HCT116 (cell line): ENCODE data around the gene ROR2. TPM values are rescaled to one million over a fixed set of nuclear protein-coding genes. Genes with fewer than 3 reads are reported as not detected.

Source experiments
- ATAC-seq: fragments of 200-7000 bp; cut with Tn5 transposase; 2 replicates; pipeline ENCODE4 v1.9.1; 2020; ENCODE audit warnings: mild to moderate bottlenecking, moderate library complexity
- BruUV-seq: library from RNA; stranded (reverse); fragments of 400-500 nt; replicated peaks from 2 replicates; lab custom pipeline; 2021; lab: Mats Ljungman, UMichigan
- CTCF ChIA-PET: fragments of 300-600 bp; sonication (Branson Sonifier 250); formaldehyde crosslinking; loops from one replicate; lab custom pipeline; 2021; ENCODE audit warnings: antibody characterized with exemption; lab: Charles Lee
- POLR2A ChIA-PET: fragments of 300-600, 350-600 bp; sonication (Branson Sonifier 250); formaldehyde crosslinking; loops from one replicate; lab custom pipeline; 2021; ENCODE audit warnings: antibody characterized with exemption; lab: Charles Lee
- RAD21 ChIA-PET, 2 experiments: fragments of 300-600 bp; sonication (Branson Sonifier 250); formaldehyde crosslinking; loops; one replicate each; lab custom pipeline; 2023; ENCODE audit warnings: low total read pairs in 2 of 2; ENCODE audit not compliant: uncharacterized antibody in 2 of 2, unreplicated experiment in 2 of 2, low non-redundant PET in 1 of 2; lab: Charles Lee
- DNase-seq: peaks from one replicate; pipeline ENCODE4 v3.0.0-alpha.2; 2010; ENCODE audit warnings: low read depth, low spot score
- H2AFZ ChIP-seq: fragments of 200-600 bp; shearing (Covaris generic), sonication (generic); 2 replicates; pipeline ENCODE4 v1.6.1; 2017; ENCODE audit warnings: low read depth, mixed run types, mixed read lengths, antibody characterized with exemption, low read length; ENCODE audit not compliant: poor library complexity, severe bottlenecking
- H3K27ac ChIP-seq: 2 replicates; pipeline ENCODE4 v1.5.1; 2012; ENCODE audit warnings: low read depth, low read length
- H3K27me3 ChIP-seq: fragments of 200-600 bp; sonication (generic); 2 replicates; pipeline ENCODE4 v1.6.1; 2016; ENCODE audit warnings: mixed run types, low read length, mixed read lengths; ENCODE audit not compliant: insufficient read depth
- H3K36me3 ChIP-seq, 2 experiments: fragments of 200-500 bp in 1 of 2; fragments of 200-600 bp in 1 of 2; sonication (Bioruptor generic) in 1 of 2; sonication (generic) in 1 of 2; 2 replicates each; pipeline versions ENCODE4 v1.5.1 to v1.6.1; 2014 to 2016; ENCODE audit warnings: low read length in 2 of 2, inconsistent platforms in 1 of 2, mixed read lengths in 1 of 2, mixed run types in 1 of 2; ENCODE audit not compliant: insufficient read depth in 2 of 2, control insufficient read depth in 1 of 2
- H3K4me1 ChIP-seq, 2 experiments: fragments of 200-600 bp in 1 of 2; sonication (generic) in 1 of 2; 2 replicates each; pipeline versions ENCODE4 v1.5.1 to v1.6.1; 2012 to 2017; ENCODE audit warnings: low read length in 2 of 2, inconsistent platforms in 1 of 2, mild to moderate bottlenecking in 1 of 2, mixed read lengths in 1 of 2, mixed run types in 1 of 2, moderate library complexity in 1 of 2; ENCODE audit not compliant: insufficient read depth in 2 of 2, control insufficient read depth in 1 of 2
- H3K4me2 ChIP-seq: fragments of 200-600 bp; sonication (generic); 2 replicates; pipeline ENCODE4 v1.6.1; 2017; ENCODE audit warnings: mixed run types, low read length, mixed read lengths
- H3K4me3 ChIP-seq, 2 experiments: fragments of 200-600 bp in 1 of 2; sonication (generic) in 1 of 2; replicated peaks in 1 of 2; 2 replicates each; pipeline ENCODE4 v1.5.1; 2011 to 2016; ENCODE audit warnings: low read length in 2 of 2, control low read depth in 1 of 2, low read depth in 1 of 2, mild to moderate bottlenecking in 1 of 2, mixed read lengths in 1 of 2, mixed run types in 1 of 2
- H3K79me2 ChIP-seq: fragments of 200-600 bp; sonication (generic); 2 replicates; pipeline ENCODE4 v1.6.1; 2017; ENCODE audit warnings: mild to moderate bottlenecking, mixed run types, low read length, moderate library complexity, mixed read lengths; ENCODE audit not compliant: insufficient read depth
- H3K9ac ChIP-seq: fragments of 200-600 bp; sonication (generic); 2 replicates; pipeline ENCODE4 v1.6.1; 2016; ENCODE audit warnings: low read length, mixed read lengths
- H3K9me2 ChIP-seq: fragments of 200-600 bp; sonication (generic), shearing (Covaris generic); 2 replicates; pipeline ENCODE4 v1.6.1; 2017; ENCODE audit warnings: mixed run types, mild to moderate bottlenecking, moderate library complexity; ENCODE audit not compliant: insufficient read depth
- H3K9me3 ChIP-seq, 2 experiments: fragments of 200-500 bp in 1 of 2; fragments of 200-600 bp in 1 of 2; sonication (Bioruptor generic) in 1 of 2; sonication (generic) in 1 of 2; 2 replicates each; pipeline ENCODE4 v1.6.1; 2014 to 2017; ENCODE audit warnings: low read length in 2 of 2, mixed read lengths in 2 of 2, inconsistent platforms in 1 of 2, low read depth in 1 of 2, mild to moderate bottlenecking in 1 of 2, mixed run types in 1 of 2, moderate library complexity in 1 of 2; ENCODE audit not compliant: control insufficient read depth in 1 of 2, insufficient read depth in 1 of 2
- H4K20me1 ChIP-seq: fragments of 200-600 bp; sonication (generic), shearing (Covaris generic); 2 replicates; pipeline ENCODE4 v1.6.1; 2017; ENCODE audit warnings: mixed run types, mild to moderate bottlenecking, moderate library complexity; ENCODE audit not compliant: insufficient read depth
- EZH2 ChIP-seq: fragments of 200-600 bp; sonication (generic); IDR thresholded peaks from 2 replicates; pipeline ENCODE4 v1.6.1; 2017; ENCODE audit warnings: antibody characterized with exemption, mixed run types
- JUND ChIP-seq: IDR thresholded peaks from 2 replicates; pipeline ENCODE4 v1.6.1; 2012
- SIN3A ChIP-seq: IDR thresholded peaks from 2 replicates; pipeline ENCODE4 v1.6.1; 2012; ENCODE audit warnings: low read depth
- SP1 ChIP-seq: IDR thresholded peaks from 2 replicates; pipeline ENCODE4 v1.6.1; 2012; ENCODE audit warnings: low read depth
- SRF ChIP-seq: IDR thresholded peaks from 2 replicates; pipeline ENCODE4 v1.6.1; 2012; ENCODE audit warnings: low read depth
- TCF7L2 ChIP-seq: IDR thresholded peaks from 2 replicates; pipeline ENCODE4 v1.7.0; 2011; ENCODE audit warnings: borderline replicate concordance, inconsistent platforms; ENCODE audit not compliant: insufficient read depth, insufficient read length; ENCODE audit errors: extremely low read depth
- YY1 ChIP-seq: IDR thresholded peaks from 2 replicates; pipeline ENCODE4 v1.6.1; 2011; ENCODE audit warnings: low read length, low read depth, moderate library complexity, mild to moderate bottlenecking; ENCODE audit not compliant: insufficient replicate concordance; ENCODE audit errors: extremely low read depth
- ZFX ChIP-seq: fragments of 450-650 bp; IDR thresholded peaks from 2 replicates; pipeline ENCODE4 v1.6.1; 2017
- ZNF274 ChIP-seq: fragments of 200-500 bp; sonication (Bioruptor generic); IDR thresholded peaks from 2 replicates; pipeline ENCODE4 v1.6.1; 2014; ENCODE audit warnings: mild to moderate bottlenecking, low read depth, low read length, inconsistent platforms
- intact Hi-C: fragments of 100-400 bp; cut with micrococcal nuclease; formaldehyde crosslinking; loops from 2 replicates; pipeline ENCODE4 v1.10.0; 2022
- total RNA-seq: library from RNA; stranded (reverse); gene quantifications from one replicate; pipeline ENCODE4 v1.2.1, GENCODE V29; 2021; ENCODE audit not compliant: unreplicated experiment
- TF ChIP-seq, protein P1 (sequence below), 3 experiments: fragments of 200-600 bp in 1 of 3; sonication (generic) in 1 of 3; IDR thresholded peaks in 2 of 3; conservative IDR thresholded peaks in 1 of 3; 2 replicates each; pipeline ENCODE4 v1.5.1; 2012 to 2017; ENCODE audit warnings: low read depth in 2 of 3, low read length in 2 of 3, antibody characterized with exemption in 1 of 3, borderline replicate concordance in 1 of 3, control low read depth in 1 of 3, mild to moderate bottlenecking in 1 of 3, mixed read lengths in 1 of 3, mixed run types in 1 of 3, moderate library complexity in 1 of 3; ENCODE audit not compliant: insufficient read depth in 1 of 3
- TF ChIP-seq, protein P2 (sequence below): IDR thresholded peaks from 2 replicates; pipeline ENCODE4 v1.6.1; 2012
- TF ChIP-seq, protein P3 (sequence below): IDR thresholded peaks from 2 replicates; pipeline ENCODE4 v1.6.1; 2012; ENCODE audit warnings: low read depth
- TF ChIP-seq, protein P4 (sequence below): IDR thresholded peaks from 2 replicates; pipeline ENCODE4 v1.6.1; 2011; ENCODE audit warnings: mild to moderate bottlenecking, low read length, moderate library complexity; ENCODE audit not compliant: insufficient replicate concordance; ENCODE audit errors: extremely low read depth

The ROR2 gene
- total RNA-seq, 1 experiment from 2014 or later, result 15.7 TPM

DNA sequence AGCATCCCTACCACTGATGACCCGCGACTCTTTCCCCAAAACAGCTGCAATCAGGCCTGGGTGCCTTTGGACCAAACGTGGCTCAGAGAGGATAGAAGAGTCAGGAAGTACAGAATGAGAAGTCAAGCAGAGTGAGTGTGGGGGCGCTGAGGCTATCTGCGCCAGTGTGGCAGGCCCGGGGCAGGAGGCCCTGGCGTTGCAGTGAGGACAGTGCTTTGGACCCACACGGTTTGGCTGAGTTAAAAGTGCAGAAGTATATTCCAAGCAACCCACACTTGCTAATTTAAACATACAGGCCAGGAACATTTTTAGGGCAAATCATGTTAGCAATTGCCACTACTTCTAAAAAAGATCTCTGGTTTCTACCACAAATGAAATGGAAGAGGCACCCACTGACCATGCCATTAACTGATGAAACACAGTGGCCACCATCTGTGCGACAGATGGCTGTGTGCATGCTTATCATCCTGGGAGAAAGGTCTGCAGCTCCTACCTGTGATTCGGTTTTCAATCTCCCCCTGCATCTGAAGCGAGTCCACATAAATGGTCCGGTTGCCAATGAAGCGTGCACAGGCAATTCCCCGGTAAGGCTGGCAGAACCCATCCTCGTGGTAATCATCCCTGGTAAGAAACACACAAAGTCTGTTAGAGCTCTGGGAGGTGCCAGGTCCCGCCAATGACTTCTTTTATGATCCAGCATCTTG, 213.0 kb downstream of the ROR2 start:
- ATAC-seq, result no peak
- BruUV-seq, result no TSS peak

More for the DNA sequence above, 213.0 kb downstream of the ROR2 start:
- Histone ChIP-seq H3K9me3 (no peaks in the 10 kb centered on the region), H3K4me2 (no peak overlapping the region), H3K4me1 (no peaks in the 10 kb centered on the region), H3K9ac (no peak overlapping the region), H3K36me3 (no peaks in the 10 kb centered on the region), H2AFZ (no peak overlapping the region), H4K20me1 (no peaks in the 10 kb centered on the region), H3K27me3 (no peaks in the 10 kb centered on the region), H3K9me2 (no peaks in the 10 kb centered on the region), H3K27ac (no peak overlapping the region), H3K4me3 (no peak overlapping the region), H3K79me2 (no peaks in the 10 kb centered on the region)
- RAD21 ChIA-PET, result no interaction called here
- POLR2A ChIA-PET, result no interaction called here
- intact Hi-C loops, result no loop called here
- TF ChIP-seq, protein P1, sequence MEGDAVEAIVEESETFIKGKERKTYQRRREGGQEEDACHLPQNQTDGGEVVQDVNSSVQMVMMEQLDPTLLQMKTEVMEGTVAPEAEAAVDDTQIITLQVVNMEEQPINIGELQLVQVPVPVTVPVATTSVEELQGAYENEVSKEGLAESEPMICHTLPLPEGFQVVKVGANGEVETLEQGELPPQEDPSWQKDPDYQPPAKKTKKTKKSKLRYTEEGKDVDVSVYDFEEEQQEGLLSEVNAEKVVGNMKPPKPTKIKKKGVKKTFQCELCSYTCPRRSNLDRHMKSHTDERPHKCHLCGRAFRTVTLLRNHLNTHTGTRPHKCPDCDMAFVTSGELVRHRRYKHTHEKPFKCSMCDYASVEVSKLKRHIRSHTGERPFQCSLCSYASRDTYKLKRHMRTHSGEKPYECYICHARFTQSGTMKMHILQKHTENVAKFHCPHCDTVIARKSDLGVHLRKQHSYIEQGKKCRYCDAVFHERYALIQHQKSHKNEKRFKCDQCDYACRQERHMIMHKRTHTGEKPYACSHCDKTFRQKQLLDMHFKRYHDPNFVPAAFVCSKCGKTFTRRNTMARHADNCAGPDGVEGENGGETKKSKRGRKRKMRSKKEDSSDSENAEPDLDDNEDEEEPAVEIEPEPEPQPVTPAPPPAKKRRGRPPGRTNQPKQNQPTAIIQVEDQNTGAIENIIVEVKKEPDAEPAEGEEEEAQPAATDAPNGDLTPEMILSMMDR (IDR thresholded peaks at IDR 0.05 in 2 of 3, conservative IDR thresholded peaks at IDR 0.05 in 1 of 3; ENCODE audit: borderline replicate concordance in 1 of 3, insufficient read depth in 1 of 3, low read depth in 2 of 3, low read length in 2 of 3), result no peak
- TF ChIP-seq YY1 (no peak), TCF7L2 (no peak), EZH2 (no peak), SP1 (no peak), SIN3A (no peak), ZFX (no peak), JUND (no peak), ZNF274 (no peak), SRF (no peak)
- TF ChIP-seq, protein P2, sequence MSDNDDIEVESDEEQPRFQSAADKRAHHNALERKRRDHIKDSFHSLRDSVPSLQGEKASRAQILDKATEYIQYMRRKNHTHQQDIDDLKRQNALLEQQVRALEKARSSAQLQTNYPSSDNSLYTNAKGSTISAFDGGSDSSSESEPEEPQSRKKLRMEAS, result no peak
- TF ChIP-seq, protein P3, sequence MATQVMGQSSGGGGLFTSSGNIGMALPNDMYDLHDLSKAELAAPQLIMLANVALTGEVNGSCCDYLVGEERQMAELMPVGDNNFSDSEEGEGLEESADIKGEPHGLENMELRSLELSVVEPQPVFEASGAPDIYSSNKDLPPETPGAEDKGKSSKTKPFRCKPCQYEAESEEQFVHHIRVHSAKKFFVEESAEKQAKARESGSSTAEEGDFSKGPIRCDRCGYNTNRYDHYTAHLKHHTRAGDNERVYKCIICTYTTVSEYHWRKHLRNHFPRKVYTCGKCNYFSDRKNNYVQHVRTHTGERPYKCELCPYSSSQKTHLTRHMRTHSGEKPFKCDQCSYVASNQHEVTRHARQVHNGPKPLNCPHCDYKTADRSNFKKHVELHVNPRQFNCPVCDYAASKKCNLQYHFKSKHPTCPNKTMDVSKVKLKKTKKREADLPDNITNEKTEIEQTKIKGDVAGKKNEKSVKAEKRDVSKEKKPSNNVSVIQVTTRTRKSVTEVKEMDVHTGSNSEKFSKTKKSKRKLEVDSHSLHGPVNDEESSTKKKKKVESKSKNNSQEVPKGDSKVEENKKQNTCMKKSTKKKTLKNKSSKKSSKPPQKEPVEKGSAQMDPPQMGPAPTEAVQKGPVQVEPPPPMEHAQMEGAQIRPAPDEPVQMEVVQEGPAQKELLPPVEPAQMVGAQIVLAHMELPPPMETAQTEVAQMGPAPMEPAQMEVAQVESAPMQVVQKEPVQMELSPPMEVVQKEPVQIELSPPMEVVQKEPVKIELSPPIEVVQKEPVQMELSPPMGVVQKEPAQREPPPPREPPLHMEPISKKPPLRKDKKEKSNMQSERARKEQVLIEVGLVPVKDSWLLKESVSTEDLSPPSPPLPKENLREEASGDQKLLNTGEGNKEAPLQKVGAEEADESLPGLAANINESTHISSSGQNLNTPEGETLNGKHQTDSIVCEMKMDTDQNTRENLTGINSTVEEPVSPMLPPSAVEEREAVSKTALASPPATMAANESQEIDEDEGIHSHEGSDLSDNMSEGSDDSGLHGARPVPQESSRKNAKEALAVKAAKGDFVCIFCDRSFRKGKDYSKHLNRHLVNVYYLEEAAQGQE, result no peak
- TF ChIP-seq, protein P4, sequence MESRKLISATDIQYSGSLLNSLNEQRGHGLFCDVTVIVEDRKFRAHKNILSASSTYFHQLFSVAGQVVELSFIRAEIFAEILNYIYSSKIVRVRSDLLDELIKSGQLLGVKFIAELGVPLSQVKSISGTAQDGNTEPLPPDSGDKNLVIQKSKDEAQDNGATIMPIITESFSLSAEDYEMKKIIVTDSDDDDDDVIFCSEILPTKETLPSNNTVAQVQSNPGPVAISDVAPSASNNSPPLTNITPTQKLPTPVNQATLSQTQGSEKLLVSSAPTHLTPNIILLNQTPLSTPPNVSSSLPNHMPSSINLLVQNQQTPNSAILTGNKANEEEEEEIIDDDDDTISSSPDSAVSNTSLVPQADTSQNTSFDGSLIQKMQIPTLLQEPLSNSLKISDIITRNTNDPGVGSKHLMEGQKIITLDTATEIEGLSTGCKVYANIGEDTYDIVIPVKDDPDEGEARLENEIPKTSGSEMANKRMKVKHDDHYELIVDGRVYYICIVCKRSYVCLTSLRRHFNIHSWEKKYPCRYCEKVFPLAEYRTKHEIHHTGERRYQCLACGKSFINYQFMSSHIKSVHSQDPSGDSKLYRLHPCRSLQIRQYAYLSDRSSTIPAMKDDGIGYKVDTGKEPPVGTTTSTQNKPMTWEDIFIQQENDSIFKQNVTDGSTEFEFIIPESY, result no peak
- CTCF ChIA-PET, result no interaction called here
- DNase-seq, result no peak
